ENCODE results near the gene CCDC88C.

Gene CCDC88C

GRCh38 chr14:91366749-91367148 is 50.9 kb downstream of the CCDC88C start:
- no peak for DNase-seq (ENCODE audit: low spot score)

- no peak for DNase-seq (ENCODE audit: low spot score)
These were observed 52.1 kb downstream of the CCDC88C start for GRCh38 chr14:91365552-91365951.

- DNase-seq (ENCODE audit: low spot score), result no peak
These were observed 52.9 kb downstream of the CCDC88C start for GRCh38 chr14:91364524-91365270.

GRCh38 chr14:91363776-91364523 is 53.7 kb downstream of the CCDC88C start:
- DNase-seq (ENCODE audit: low spot score), result no peak

GRCh38 chr14:91361233-91361811 is 56.3 kb downstream of the CCDC88C start:
- no peak for DNase-seq (ENCODE audit: low spot score)

GRCh38 chr14:91360490-91361232 is 57.0 kb downstream of the CCDC88C start:
- no peak for DNase-seq (ENCODE audit: low spot score)

GRCh38 chr14:91358654-91359220 is 58.9 kb downstream of the CCDC88C start:
- no peak for DNase-seq (ENCODE audit: low spot score)

- DNase-seq (ENCODE audit: low spot score), result no peak
These were observed 59.6 kb downstream of the CCDC88C start for GRCh38 chr14:91358025-91358319.

GRCh38 chr14:91357272-91358024 is 60.2 kb downstream of the CCDC88C start:
- no peak for DNase-seq (ENCODE audit: low spot score)

GRCh38 chr14:91356181-91356763 is 61.3 kb downstream of the CCDC88C start:
- DNase-seq (ENCODE audit: low spot score), result no peak

GRCh38 chr14:91354979-91355685 is 62.5 kb downstream of the CCDC88C start:
- no peak for DNase-seq (ENCODE audit: low spot score)

- no peak for DNase-seq (ENCODE audit: low spot score)
These were observed 63.3 kb downstream of the CCDC88C start for GRCh38 chr14:91354221-91354916.

- DNase-seq (ENCODE audit: low spot score), result peak; percentile 25
These were observed 64.6 kb downstream of the CCDC88C start for GRCh38 chr14:91352728-91353692.

- peak; percentile 71 for DNase-seq (ENCODE audit: low spot score)
These were observed 65.6 kb downstream of the CCDC88C start for GRCh38 chr14:91352053-91352452.

- no peak for DNase-seq (ENCODE audit: low spot score)
These were observed 66.1 kb downstream of the CCDC88C start for GRCh38 chr14:91351512-91351862.

GRCh38 chr14:91350813-91351511 is 66.7 kb downstream of the CCDC88C start:
- DNase-seq (ENCODE audit: low spot score), result peak; percentile 31

GRCh38 chr14:91350483-91350812 is 67.2 kb downstream of the CCDC88C start:
- DNase-seq (ENCODE audit: low spot score), result no peak

- DNase-seq (ENCODE audit: low spot score), result no peak
These were observed 68.0 kb downstream of the CCDC88C start for GRCh38 chr14:91349481-91350074.

Measured in kidney tubule cell (primary cell).